GM12878 (cell line): ENCODE data around the gene R3HDM1. TPM values are rescaled to one million over a fixed set of nuclear protein-coding genes. Genes with fewer than 3 reads are reported as not detected.

Source experiments
- ATAC-seq: fragments of 200-7000 bp; cut with Tn5 transposase; 3 replicates; pipeline ENCODE4 v1.9.1; 2020; ENCODE audit warnings: mild to moderate bottlenecking, moderate library complexity
- BruUV-seq: library from RNA; stranded (reverse); fragments of 400-500 nt; replicated peaks from 2 replicates; lab custom pipeline; 2021; lab: Mats Ljungman, UMichigan
- CTCF ChIA-PET: fragments of 300-600 bp; sonication (Branson Sonifier 250); formaldehyde crosslinking; extraction: SDS; loops from one replicate; lab custom pipeline; 2021; ENCODE audit warnings: inconsistent platforms; lab: Yijun Ruan, JAX
- POLR2A ChIA-PET: fragments of 350-600 bp; formaldehyde crosslinking; extraction: SDS; loops from one replicate; lab custom pipeline; 2021; ENCODE audit warnings: inconsistent platforms; lab: Charles Lee
- RAD21 ChIA-PET: fragments of 300-600 bp; sonication (Branson Sonifier 250); formaldehyde crosslinking; loops from one replicate; lab custom pipeline; 2023; ENCODE audit warnings: antibody characterized with exemption; ENCODE audit not compliant: unreplicated experiment; lab: Charles Lee
- SMC1A ChIA-PET: fragments of 300-600 bp; sonication (Branson Sonifier 250); formaldehyde crosslinking; loops from one replicate; lab custom pipeline; 2023; ENCODE audit not compliant: unreplicated experiment, uncharacterized antibody; lab: Charles Lee
- DNase-seq: peaks from one replicate; pipeline ENCODE4 v3.0.0-alpha.2; 2011; ENCODE audit warnings: low read depth, low spot score
- FAIRE-seq: peaks from 3 replicates; lab custom pipeline; 2011; peaks lifted over from hg19 to GRCh38; lab: Jason Lieb, UNC
- H2AFZ ChIP-seq: 2 replicates; pipeline ENCODE4 v1.6.0; 2011; ENCODE audit warnings: low read depth, low read length, control low read depth; ENCODE audit not compliant: control insufficient read depth
- H3K27ac ChIP-seq: 2 replicates; pipeline ENCODE4 v1.5.1; 2011; ENCODE audit warnings: control low read depth; ENCODE audit not compliant: control insufficient read depth, insufficient read depth
- H3K27me3 ChIP-seq, 2 experiments: replicated peaks in 1 of 2; 2 replicates each; pipeline versions ENCODE4 v1.6.0 to v1.6.1; 2011; ENCODE audit warnings: low read length in 1 of 2; ENCODE audit not compliant: control insufficient read depth in 2 of 2, insufficient read depth in 2 of 2
- H3K36me3 ChIP-seq, 2 experiments: 2 replicates each; pipeline ENCODE4 v1.5.1; 2011; ENCODE audit warnings: low read length in 1 of 2; ENCODE audit not compliant: control insufficient read depth in 2 of 2, insufficient read depth in 2 of 2
- H3K4me1 ChIP-seq: 2 replicates; pipeline ENCODE4 v1.6.1; 2011; ENCODE audit warnings: mild to moderate bottlenecking, low read length, moderate library complexity, mixed read lengths; ENCODE audit not compliant: control insufficient read depth, insufficient read depth
- H3K4me2 ChIP-seq: 2 replicates; pipeline ENCODE4 v1.6.0; 2011; ENCODE audit warnings: control low read depth; ENCODE audit not compliant: control insufficient read depth, insufficient read depth
- H3K4me3 ChIP-seq: fragments of 200-600 bp; sonication (generic); 2 replicates; pipeline ENCODE4 v1.5.1; 2016
- H3K79me2 ChIP-seq: 2 replicates; pipeline ENCODE4 v1.6.0; 2011; ENCODE audit warnings: low read length; ENCODE audit not compliant: control insufficient read depth, insufficient read depth
- H3K9ac ChIP-seq: 2 replicates; pipeline ENCODE4 v1.8.0; 2011; ENCODE audit warnings: low read length, control low read depth, mixed read lengths; ENCODE audit not compliant: control insufficient read depth, insufficient read depth
- H3K9me3 ChIP-seq: replicated peaks from 3 replicates; pipeline ENCODE4 v1.5.1; 2011; ENCODE audit warnings: mild to moderate bottlenecking, low read length; ENCODE audit not compliant: control insufficient read depth, insufficient read depth
- H4K20me1 ChIP-seq: 2 replicates; pipeline ENCODE4 v1.6.0; 2011; ENCODE audit not compliant: control insufficient read depth, insufficient read depth
- ATF3 ChIP-seq: IDR thresholded peaks from 2 replicates; pipeline ENCODE4 v1.6.1; 2011; ENCODE audit warnings: low read depth, mild to moderate bottlenecking, low read length, moderate library complexity, borderline replicate concordance; ENCODE audit errors: extremely low read depth
- BCL11A ChIP-seq: IDR thresholded peaks from 2 replicates; pipeline ENCODE4 v1.6.1; 2011; ENCODE audit warnings: low read depth, low read length
- CBX5 ChIP-seq: sonication (generic); IDR thresholded peaks from 2 replicates; pipeline ENCODE4 v1.6.1; 2016; ENCODE audit warnings: low read depth, moderate library complexity, mild to moderate bottlenecking, inconsistent platforms
- FOXM1 ChIP-seq: IDR thresholded peaks from 2 replicates; pipeline ENCODE4 v1.6.1; 2012; ENCODE audit warnings: low read depth, mild to moderate bottlenecking, inconsistent platforms, low read length, moderate library complexity
- IKZF1 ChIP-seq: fragments of 450-650 bp; conservative IDR thresholded peaks from 2 replicates; pipeline ENCODE4 v1.6.1; 2017; ENCODE audit warnings: antibody characterized with exemption, mild to moderate bottlenecking
- KAT2A ChIP-seq: conservative IDR thresholded peaks from 2 replicates; pipeline ENCODE4 v1.6.1; 2011; ENCODE audit warnings: low read depth, low read length; ENCODE audit not compliant: control insufficient read depth
- MTA2 ChIP-seq: fragments of 450-650 bp; IDR thresholded peaks from 2 replicates; pipeline ENCODE4 v1.6.1; 2016; ENCODE audit warnings: low read depth, mild to moderate bottlenecking, moderate library complexity
- RBBP5 ChIP-seq: fragments of 200-600 bp; sonication (generic); conservative IDR thresholded peaks from 2 replicates; pipeline ENCODE4 v1.6.1; 2016
- RCOR1 ChIP-seq: conservative IDR thresholded peaks from 2 replicates; pipeline ENCODE4 v1.6.1; 2012; ENCODE audit warnings: low read depth, low read length, improper control_type of control experiment
- SMC3 ChIP-seq: IDR thresholded peaks from 2 replicates; pipeline ENCODE4 v1.6.1; 2011; ENCODE audit warnings: low read length, improper control_type of control experiment, borderline replicate concordance
- TCF12 ChIP-seq: IDR thresholded peaks from 2 replicates; pipeline ENCODE4 v1.6.1; 2011; ENCODE audit warnings: low read depth, mild to moderate bottlenecking, low read length
- WGBS: methylation state at CpG from one replicate; pipeline ENCODE4 v1.1.6; 2016; ENCODE audit warnings: low lambda C conversion rate; ENCODE audit not compliant: insufficient replicate concordance, insufficient coverage; ENCODE audit errors: missing lambda C conversion rate; 5-methylcytosine and 5-hydroxymethylcytosine counted together
- in situ Hi-C: fragments of 300-500 bp; cut with MboI; formaldehyde crosslinking; loops from 9 replicates; pipeline ENCODE4 v1.14.3; 2018; ENCODE audit warnings: mixed read lengths
- intact Hi-C: fragments of 100-400 bp; cut with micrococcal nuclease; formaldehyde crosslinking; loops from one replicate; pipeline ENCODE4 v1.14.2; 2022; ENCODE audit not compliant: unreplicated experiment
- polyA plus RNA-seq, 11 experiments: library from polyadenylated mRNA; depleted of rRNA in 4 of 11; unstranded in 6 of 11; stranded (reverse) in 5 of 11; fragments of >200 nt; fragmentation: Nextera tagmentation in 4 of 11; fragmentation: Illumina TruSeq in 1 of 11; extraction: Ambion mirVana in 4 of 11; extraction: Trizol in 1 of 11; gene quantifications; 1 replicate in 1 of 11; 2 replicates in 10 of 11; pipeline versions ENCODE4 v1.2.1 to v1.2.3, GENCODE V29; 2011 to 2016; ENCODE audit warnings: inconsistent platforms in 2 of 11, missing spikeins in 2 of 11, low read depth in 1 of 11
- total RNA-seq, 4 experiments: library from RNA; depleted of rRNA in 3 of 4; stranded (reverse); fragments of >200 nt in 3 of 4; fragmentation: Illumina TruSeq in 1 of 4; extraction: Trizol in 1 of 4; gene quantifications; 2 replicates each; pipeline versions ENCODE4 v1.2.1 to v1.2.3, GENCODE V29; 2013 to 2021
- TF ChIP-seq, protein P1 (sequence below): IDR thresholded peaks from 2 replicates; pipeline ENCODE4 v1.6.1; 2011; ENCODE audit warnings: low read depth, low read length, improper control_type of control experiment, borderline replicate concordance

Gene R3HDM1
- total and polyA plus RNA-seq, 10 of the 15 experiments (the other 5 are each of a cell fraction or from before 2014, with no cell fraction given) = 16.8 to 89.6 (median 47.7) TPM

GRCh38 chr2:135756692-135757091 lies 225.4 kb downstream of the R3HDM1 start:
- in situ Hi-C loops = no loop called here
- ChIA-PET RAD21 (interaction anchor here (1.2 kb wide), 1 partner anchor 13 kb away, joined by 3 read pairs; no protein-coding TSS in a partner anchor), POLR2A (interaction anchor here (1.0 kb wide), 1 partner anchor 15 kb away, joined by 5 read pairs; the partner anchor contains the start of gene UBXN4), CTCF (interaction anchor here (1.6 kb wide), 2 partner anchors 41 to 753 kb away, joined by 3 to 10 read pairs; no protein-coding TSS in a partner anchor), SMC1A (interaction anchor here (1.1 to 1.6 kb wide), 2 partner anchors 11 to 80 kb away, joined by 3 to 7 read pairs; partner anchors contain the start of gene LCT)
- TF ChIP-seq, protein P1, sequence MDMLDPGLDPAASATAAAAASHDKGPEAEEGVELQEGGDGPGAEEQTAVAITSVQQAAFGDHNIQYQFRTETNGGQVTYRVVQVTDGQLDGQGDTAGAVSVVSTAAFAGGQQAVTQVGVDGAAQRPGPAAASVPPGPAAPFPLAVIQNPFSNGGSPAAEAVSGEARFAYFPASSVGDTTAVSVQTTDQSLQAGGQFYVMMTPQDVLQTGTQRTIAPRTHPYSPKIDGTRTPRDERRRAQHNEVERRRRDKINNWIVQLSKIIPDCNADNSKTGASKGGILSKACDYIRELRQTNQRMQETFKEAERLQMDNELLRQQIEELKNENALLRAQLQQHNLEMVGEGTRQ = no peak
- TF ChIP-seq BCL11A (no peak), CBX5 (peak; percentile 73; the same call in 1 of the 2 replicates), TCF12 (no peak)
- DNase-seq = no peak
- Histone ChIP-seq H2AFZ (no peak overlapping the region), H3K4me1 (no peaks in the 10 kb centered on the region), H3K4me2 (no peak overlapping the region), H3K27me3 (no peaks in the 10 kb centered on the region), H3K9me3 (peaks cover 16% of the 10 kb centered on the region), H3K27ac (no peak overlapping the region), H3K79me2 (no peaks in the 10 kb centered on the region), H3K9ac (no peak overlapping the region), H4K20me1 (no peaks in the 10 kb centered on the region), H3K36me3 (peaks cover 2 to 42% of the 10 kb centered on the region in 2 experiments), H3K4me3 (no peak overlapping the region)
- intact Hi-C loops = no loop called here
- no peak for ATAC-seq
- WGBS = 100% methylated on average over 1 of the region's 1 CpG
- FAIRE-seq = peak; percentile 13
- no TSS peak for BruUV-seq

GRCh38 chr2:135762022-135762421 lies 230.7 kb downstream of the R3HDM1 start:
- no TSS peak for BruUV-seq

More at GRCh38 chr2:135762022-135762421, 230.7 kb downstream of the R3HDM1 start:
- Histone ChIP-seq H3K4me3 (no peak overlapping the region), H4K20me1 (no peaks in the 10 kb centered on the region), H3K9me3 (peaks cover 3% of the 10 kb centered on the region), H3K4me1 (no peaks in the 10 kb centered on the region), H2AFZ (no peak overlapping the region), H3K79me2 (no peaks in the 10 kb centered on the region), H3K9ac (no peak overlapping the region), H3K27me3 (no peaks in the 10 kb centered on the region), H3K27ac (no peak overlapping the region), H3K36me3 (peaks cover 5 to 21% of the 10 kb centered on the region in 2 experiments; a peak in 3 of 4 replicates), H3K4me2 (no peak overlapping the region)
- ATAC-seq (no peak), DNase-seq (no peak), FAIRE-seq (no peak)
- intact Hi-C loops = no loop called here
- ChIA-PET SMC1A (interaction anchor here (1.4 kb wide), 1 partner anchor 31 kb away, joined by 5 read pairs; no protein-coding TSS in a partner anchor), RAD21 (no interaction called here), CTCF (interaction anchor here (0.8 kb wide), 1 partner anchor 134 kb away, joined by 3 read pairs; no protein-coding TSS in a partner anchor), POLR2A (interaction anchor here (1.0 kb wide), 2 partner anchors 8 to 17 kb away, joined by 3 to 5 read pairs; no protein-coding TSS in a partner anchor)
- in situ Hi-C loops = no loop called here
- TF ChIP-seq IKZF1 (no peak), RBBP5 (no peak), KAT2A (no peak), ATF3 (no peak), SMC3 (no peak), MTA2 (no peak), FOXM1 (no peak), RCOR1 (no peak)
